Measurements from ENCODE around the gene TULP4.
"Not testable (repeated sequence)": the region's sequence is repeated elsewhere in the genome, so short reads cannot be mapped to it uniquely, and the experiment has no call there.

The TULP4 gene

DNA sequence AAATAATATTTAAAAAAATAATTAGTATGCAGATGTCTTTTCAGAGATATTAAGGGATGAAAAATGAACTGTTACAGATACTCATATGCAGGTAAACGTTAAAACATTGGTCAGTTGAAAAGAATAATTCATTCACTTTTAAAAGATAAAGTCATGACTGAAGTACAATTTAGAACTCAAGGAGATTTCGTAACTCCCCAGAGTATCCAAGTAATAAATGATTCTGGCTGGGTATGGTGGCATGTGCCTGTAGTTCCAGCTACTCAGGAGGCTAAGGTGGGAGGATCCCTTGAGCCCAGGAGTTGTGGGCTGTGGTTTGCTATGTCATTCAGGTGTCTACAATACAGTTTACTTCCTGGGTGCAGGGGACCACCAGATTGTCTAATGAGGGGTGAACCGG lies 125.3 kb downstream of the TULP4 start:
- no peak for DNase-seq

DNA sequence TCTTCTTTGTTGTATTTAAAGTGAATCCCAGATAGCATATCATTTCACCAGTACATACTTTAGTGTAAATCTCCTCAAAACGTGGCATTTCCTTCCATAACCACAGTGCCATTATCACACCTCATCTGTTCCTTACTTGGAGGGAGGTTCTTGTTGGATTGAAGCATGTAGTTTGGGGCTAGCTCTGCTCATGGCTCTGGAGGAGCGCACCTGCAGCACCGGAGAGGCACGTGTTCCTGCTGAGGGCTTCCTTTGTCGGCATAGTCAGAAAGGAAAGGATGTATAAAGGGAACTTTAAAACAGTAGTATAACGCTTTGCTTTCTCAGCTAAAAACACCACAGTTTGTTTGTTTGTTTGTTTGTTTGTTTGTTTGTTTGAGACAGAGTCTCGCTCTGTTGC lies 126.0 kb downstream of the TULP4 start:
- DNase-seq: no peak

GRCh38 chr6:158439255-158439654 lies 127.0 kb downstream of the TULP4 start:
- no peak for DNase-seq

DNA sequence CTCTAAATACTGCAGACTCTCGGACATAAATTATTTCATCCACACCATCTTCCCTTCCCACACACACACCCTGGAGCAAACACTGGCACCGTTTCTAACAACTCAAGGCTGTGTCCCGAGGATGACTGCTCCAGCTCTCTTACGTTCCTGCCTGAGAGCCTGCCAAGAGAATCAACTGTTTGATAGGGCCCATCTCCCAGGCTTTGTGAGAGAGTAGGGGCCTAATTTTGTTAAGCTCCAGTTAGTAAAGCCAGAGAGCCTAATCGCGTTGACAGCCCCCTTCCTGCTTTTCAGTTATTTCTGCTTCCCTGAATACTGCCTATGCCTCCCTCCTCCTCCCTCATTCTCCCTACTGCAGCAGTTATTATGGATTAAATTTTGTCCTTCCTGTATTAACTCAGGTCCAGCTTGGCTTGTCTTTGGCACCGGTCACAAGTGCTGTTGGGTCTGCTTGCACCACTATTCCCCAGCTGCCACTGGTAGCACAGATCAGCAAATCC lies 129.5 kb downstream of the TULP4 start:
- no peak for DNase-seq

- no peak for DNase-seq
These were observed 130.0 kb downstream of the TULP4 start for GRCh38 chr6:158442306-158442705.

DNA sequence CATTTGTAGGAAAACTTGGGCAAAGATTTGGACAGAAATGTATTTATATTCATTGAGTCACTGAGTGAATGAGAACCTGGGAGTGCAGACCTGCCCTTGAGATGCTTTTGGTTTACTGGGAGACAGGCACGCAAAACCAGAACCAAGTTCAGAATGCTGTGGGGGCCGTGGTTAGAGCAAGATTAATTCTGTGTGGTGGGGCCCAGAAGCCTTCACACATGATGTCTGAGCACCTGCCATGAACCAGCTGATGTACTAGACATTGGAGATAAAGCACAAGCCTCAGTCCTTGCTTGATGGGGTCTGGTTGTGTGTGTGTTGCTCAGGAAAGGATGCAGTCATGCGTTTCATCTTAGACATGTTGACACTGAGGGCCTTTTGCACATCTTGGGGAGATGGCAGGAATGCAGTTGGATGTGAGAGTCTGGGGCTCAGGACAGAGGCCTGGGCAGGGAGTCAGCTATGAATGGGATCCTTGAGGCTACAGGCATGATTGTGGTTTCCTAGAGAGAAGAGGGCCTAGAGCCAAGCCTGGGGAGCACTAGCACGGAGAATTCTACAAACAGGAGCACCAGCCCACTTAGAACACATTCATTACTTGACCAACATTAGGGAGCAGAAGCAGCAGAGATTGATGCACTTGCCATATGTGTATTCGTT lies 133.3 kb downstream of the TULP4 start:
- no peak for DNase-seq

GRCh38 chr6:158448856-158449255 lies 136.6 kb downstream of the TULP4 start:
- DNase-seq: no peak

DNA sequence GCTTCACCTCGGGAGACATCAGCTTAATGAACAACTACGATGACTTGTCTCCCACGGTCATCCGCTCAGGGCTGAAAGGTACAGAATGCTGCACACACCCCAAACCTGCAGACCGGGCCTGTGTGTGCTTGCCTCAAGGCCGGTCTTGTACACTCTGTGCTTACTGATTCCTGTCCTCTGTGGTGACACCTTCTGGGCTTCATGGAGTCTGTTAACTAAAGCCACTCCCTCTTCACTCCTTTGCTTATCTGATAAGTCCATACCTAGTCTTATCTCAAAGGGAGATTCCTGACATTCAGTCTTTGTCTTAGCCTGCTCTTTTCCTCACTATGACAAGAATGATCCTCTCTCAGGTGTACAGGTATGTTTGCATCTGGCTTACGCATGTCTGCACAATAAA lies 139.9 kb downstream of the TULP4 start:
- DNase-seq: no peak

DNA sequence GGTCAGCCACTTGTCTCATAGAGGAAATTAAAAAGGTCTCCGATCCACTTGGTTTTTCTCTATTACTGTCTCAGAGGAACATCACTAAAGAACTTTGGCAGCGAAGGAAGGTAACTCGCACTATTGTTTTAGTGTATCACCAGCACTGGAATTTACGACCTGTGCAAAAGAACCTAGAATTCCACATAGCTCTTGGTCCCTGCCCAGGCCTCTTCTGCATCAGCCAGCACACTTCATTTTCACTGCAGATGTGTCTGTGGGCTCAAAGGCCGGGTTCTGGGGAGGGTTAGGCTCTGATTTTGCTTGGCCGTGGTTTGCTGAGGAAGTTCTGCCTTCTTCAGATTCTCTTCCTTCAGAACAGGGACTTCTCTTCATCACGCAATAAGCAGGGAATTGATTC lies 144.9 kb downstream of the TULP4 start:
- no peak for DNase-seq

DNA sequence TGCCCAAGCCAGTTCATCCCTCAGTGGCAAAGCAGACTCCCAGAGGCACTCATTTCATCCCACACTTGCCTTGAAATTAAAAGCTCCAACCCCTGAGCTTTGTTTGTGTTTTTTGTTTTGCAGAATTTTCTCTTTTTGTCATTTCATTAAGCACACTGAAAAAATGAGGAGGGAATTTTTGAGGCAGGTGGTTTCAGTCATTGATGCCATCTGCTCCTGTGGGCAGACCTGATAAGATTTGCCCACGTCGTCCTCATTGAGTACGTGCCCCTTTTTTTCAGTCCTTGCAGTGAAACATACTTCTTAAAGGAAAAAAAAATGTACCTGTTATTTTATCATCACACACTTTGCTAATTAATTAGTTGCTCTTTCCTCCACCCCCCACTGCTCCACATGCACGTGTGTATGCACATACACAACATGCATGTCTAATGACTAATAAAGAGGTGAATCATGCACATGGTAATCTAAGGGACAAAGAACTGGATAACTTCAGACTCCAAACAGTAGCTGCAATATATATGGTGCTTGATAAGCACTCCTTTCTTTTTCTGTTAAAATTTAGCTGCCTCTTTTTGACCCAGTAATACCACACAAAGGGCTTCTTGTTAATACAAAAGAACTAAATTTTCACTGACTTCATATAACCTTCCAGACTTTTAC lies 145.5 kb downstream of the TULP4 start:
- DNase-seq: no peak

DNA sequence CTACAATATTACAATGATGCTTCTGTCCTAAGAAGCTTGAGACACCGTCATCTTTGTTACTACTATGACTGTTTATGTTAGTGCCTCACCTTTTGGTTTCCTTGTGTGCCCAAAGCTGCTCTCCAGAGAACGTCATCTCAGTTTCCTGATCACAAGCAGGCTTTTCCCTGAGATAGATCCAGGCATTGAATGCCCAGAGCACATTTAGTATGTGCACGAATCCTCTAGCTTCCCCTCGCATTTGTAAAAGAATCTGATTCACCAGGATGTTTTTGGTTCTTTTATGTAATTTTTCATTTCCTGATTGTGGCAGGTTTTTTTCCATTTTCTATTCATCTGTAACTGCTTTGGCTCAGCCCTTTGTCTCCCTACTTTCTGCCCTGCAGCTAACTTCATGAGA lies 147.5 kb downstream of the TULP4 start:
- no peak for DNase-seq

GRCh38 chr6:158460602-158461169 lies 148.4 kb downstream of the TULP4 start:
- DNase-seq: no peak

DNA sequence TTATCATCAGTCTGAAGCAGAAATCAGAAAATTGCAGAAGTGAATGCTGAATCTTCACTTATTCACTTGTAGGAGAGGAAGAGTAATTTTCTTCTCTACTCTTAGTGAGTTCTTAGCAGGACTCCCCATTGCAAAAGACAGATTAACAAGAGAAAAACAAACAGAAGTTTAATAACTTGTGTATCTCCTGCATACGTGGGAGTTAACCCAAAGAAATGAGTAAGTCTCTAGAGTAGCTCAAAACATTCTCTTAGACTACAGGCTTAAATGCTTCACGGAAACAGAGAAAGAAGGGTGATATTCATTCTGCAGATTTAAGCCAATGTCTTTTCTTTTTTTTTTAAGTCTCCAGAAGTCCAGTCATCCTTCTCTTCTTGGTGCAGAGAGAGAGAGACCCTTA lies 149.7 kb downstream of the TULP4 start:
- no peak for DNase-seq

DNA sequence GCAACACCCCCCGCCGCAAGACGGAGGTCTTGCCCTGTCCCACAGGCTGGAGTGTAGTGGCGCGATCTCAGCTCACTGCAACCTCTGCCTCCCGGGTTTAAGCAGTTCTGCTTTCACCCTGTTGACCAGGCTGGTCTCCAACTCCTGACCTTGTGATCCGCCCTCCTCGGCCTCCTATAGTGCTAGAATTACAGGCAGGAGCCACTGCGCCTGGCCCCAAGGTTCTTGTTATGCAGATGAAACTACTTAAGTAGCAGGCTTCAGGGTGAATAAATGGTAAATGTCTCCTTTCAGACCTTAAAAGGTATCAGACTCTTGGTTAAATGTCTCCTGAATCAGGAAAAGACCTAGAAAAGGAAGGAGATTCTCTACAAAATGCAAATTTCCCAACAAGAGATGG lies 152.2 kb downstream of the TULP4 start:
- DNase-seq: no peak

DNA sequence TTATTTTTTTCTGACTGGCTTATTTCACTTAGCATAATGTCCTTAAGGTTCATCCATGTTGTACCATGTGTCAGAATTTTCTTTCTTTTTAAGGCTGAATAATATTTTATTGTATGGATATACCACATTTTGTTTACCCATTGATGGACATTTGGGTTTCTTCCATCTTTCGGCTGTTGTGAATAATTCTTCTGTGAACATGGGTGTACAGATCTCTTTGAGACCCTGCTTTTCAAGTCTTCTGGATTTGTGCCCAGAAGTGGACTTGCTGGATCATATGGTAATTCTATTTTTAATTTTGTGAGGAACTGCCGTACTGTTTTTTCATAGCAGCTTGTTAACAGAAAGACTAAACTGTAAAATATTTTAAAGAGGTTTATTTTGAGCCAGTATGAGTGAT lies 153.0 kb downstream of the TULP4 start:
- DNase-seq: no peak

DNA sequence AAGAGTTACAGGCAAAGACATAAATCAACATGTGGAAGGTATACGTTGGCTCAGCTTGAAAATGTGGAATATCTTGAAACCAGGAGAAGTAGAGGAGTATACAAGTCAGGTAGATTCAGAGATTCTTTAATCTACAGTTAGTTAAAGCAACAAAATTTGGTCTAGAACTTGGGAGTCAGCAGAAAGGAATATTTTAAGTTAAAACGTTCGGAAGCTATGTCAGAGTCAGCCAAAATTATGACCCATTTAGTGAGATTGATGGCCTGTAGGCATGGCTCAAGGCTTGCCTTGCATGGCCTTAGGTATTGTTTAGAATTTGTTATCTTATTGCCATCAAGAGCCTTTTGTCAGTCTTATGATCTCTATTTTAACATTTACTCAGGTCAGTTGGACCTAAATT lies 153.5 kb downstream of the TULP4 start:
- DNase-seq: no peak

GRCh38 chr6:158467923-158468322 lies 155.7 kb downstream of the TULP4 start:
- DNase-seq: no peak

GRCh38 chr6:158468666-158469065 lies 156.4 kb downstream of the TULP4 start:
- no peak for DNase-seq

DNA sequence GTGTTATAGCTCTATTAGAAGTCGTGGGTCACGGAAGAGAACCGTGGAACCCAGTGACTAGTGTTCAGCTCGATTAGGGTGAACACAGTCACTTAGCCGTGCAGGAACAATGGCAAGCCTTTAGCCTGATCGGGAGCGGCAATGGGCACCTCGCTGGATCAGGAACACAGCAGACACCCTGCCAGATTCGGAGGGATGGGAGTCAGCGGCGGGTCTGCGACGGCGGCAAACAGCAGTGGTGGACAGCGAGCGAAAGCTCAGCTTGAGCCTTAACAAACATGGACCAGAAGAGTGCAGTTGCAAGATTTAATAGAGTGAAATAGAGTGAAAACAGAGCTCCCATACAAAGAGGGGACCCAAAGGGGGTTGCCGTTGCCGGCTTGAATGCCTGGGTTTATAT lies 157.8 kb downstream of the TULP4 start:
- DNase-seq: not testable (repeated sequence)

DNA sequence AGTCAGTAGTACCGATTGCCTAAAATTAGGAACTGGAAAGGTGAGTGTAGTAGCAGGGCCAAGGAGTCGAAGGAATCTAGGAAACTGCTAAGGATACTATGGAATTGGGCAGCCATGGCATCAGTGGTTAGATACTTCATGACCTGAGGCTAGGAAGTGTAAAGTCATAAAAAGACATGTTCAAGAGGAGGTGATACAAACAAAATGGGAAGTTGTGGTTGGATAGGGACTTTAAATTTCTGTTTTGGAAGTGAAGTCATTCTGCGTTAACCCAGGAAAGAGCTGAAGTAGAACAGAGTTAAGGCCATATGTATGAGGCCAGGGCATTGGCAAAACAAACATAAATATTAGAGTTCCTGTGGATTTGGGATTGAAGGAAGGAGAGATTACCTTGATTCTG lies 159.1 kb downstream of the TULP4 start:
- peak in 1 of 2 donors; percentile 19 for DNase-seq

DNA sequence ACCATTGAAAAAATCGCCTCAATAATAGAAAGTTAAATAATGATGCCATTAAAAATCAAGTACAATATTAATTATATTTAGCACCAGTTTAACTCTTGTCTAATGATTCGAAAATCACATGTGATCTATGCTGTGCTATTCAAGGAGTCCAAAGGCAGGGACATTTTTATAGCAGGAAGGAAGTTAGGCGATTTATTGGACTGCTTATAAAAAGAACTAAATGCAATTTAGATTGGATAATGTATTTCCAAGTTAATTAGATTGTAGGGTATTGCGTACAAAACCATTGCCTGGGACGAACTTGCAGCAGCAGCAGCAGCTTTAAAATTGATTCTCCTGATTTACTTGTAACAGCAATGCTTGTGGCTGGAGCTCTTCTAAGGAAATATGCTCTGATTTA lies 160.2 kb downstream of the TULP4 start:
- DNase-seq: no peak

- DNase-seq: no peak
These were observed 162.7 kb downstream of the TULP4 start for GRCh38 chr6:158474961-158475343.

DNA sequence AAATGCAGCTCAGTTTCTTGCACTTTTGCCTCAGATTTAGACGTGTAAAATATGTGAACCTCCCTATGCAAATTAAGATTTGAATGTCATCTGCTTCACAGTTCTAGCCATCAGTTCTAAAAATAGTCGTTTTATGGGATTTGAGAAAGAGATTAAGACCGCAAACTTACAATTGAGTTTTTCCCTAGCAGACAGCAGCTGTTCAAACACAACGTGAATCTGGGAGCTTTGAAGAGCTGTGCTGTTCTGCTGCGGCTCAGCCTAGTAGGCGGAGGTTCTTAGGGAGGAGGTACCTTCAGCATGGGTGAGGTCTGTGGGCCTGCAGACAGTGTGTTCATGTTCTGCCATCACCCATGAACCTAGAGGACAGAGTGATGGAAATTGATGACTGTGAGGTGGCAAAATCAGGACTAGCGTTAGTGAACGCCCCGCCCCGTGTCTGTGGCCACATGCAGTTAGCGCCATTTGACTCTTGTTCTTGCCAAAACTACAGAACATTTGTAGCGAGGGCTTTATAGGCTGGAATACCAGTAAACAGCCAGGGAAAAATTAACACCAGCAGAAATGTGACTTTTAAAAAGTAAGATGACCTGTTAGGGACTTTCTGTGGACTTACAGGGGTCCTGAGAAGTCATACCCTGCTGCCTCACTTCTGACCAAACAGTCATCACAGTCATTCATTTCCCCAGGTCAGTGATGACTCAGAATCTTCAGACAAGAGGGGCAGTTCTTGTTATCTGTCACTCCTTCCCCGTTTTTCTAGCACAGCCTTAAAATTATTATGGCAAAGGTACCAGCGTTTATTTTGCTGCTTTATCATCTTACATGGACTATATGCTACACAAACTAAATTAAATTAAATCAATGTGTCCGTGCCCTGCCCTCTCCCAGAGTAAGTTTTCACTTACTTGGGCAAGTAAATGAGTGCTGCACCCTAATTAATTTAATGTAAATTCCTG lies 163.4 kb downstream of the TULP4 start:
- no peak for DNase-seq
